HG03520 (cell line): Measurements from ENCODE around the gene PITPNB.

ENCODE experiments used
- ATAC-seq: cut with Tn5 transposase; IDR thresholded peaks from one replicate; pipeline ENCODE4 v1.9.1; 2021; ENCODE audit warnings: mild to moderate bottlenecking, moderate library complexity; ENCODE audit not compliant: unreplicated experiment

The PITPNB gene

GRCh38 chr22:27863001-27863400 lies 56.1 kb downstream of the PITPNB start:
- no peak for ATAC-seq

GRCh38 chr22:27859336-27859735 lies 59.7 kb downstream of the PITPNB start:
- no peak for ATAC-seq

GRCh38 chr22:27858626-27859025 lies 60.4 kb downstream of the PITPNB start:
- ATAC-seq: no peak

GRCh38 chr22:27857443-27857842 lies 61.6 kb downstream of the PITPNB start:
- ATAC-seq: no peak

- ATAC-seq: no peak
These were observed 62.7 kb downstream of the PITPNB start for GRCh38 chr22:27856386-27856785.

GRCh38 chr22:27853424-27853823 lies 65.6 kb downstream of the PITPNB start:
- no peak for ATAC-seq

GRCh38 chr22:27851974-27852746 lies 66.9 kb downstream of the PITPNB start:
- ATAC-seq: no peak

- no peak for ATAC-seq
These were observed 69.0 kb downstream of the PITPNB start for GRCh38 chr22:27850000-27850521.

- ATAC-seq: no peak
These were observed 71.1 kb downstream of the PITPNB start for GRCh38 chr22:27848005-27848404.

GRCh38 chr22:27846910-27847309 lies 72.1 kb downstream of the PITPNB start:
- no peak for ATAC-seq

GRCh38 chr22:27846248-27846757 lies 72.8 kb downstream of the PITPNB start:
- no peak for ATAC-seq

GRCh38 chr22:27845644-27846043 lies 73.4 kb downstream of the PITPNB start:
- no peak for ATAC-seq

- no peak for ATAC-seq
These were observed 74.1 kb downstream of the PITPNB start for GRCh38 chr22:27844656-27845591.

GRCh38 chr22:27844256-27844655 lies 74.8 kb downstream of the PITPNB start:
- no peak for ATAC-seq

- no peak for ATAC-seq
These were observed 75.6 kb downstream of the PITPNB start for GRCh38 chr22:27843441-27843840.

- no peak for ATAC-seq
These were observed 76.2 kb downstream of the PITPNB start for GRCh38 chr22:27842669-27843431.

- ATAC-seq: no peak
These were observed 76.9 kb downstream of the PITPNB start for GRCh38 chr22:27842201-27842600.

GRCh38 chr22:27840436-27840835 lies 78.6 kb downstream of the PITPNB start:
- no peak for ATAC-seq

GRCh38 chr22:27839057-27839660 lies 79.9 kb downstream of the PITPNB start:
- no peak for ATAC-seq

- no peak for ATAC-seq
These were observed 82.9 kb downstream of the PITPNB start for GRCh38 chr22:27836181-27836580.
